K562 (cell line): ENCODE data around the gene IKZF3. TPM values are rescaled to one million over a fixed set of nuclear protein-coding genes. Genes with fewer than 3 reads are reported as not detected.

Experiments used
- ATAC-seq: fragments of 200-7000 bp; cut with Tn5 transposase; 3 replicates; pipeline ENCODE4 v1.9.1; 2020; ENCODE audit warnings: moderate library complexity
- BruUV-seq: library from RNA; stranded (reverse); fragments of 400-500 nt; replicated peaks from 2 replicates; lab custom pipeline; 2021; lab: Mats Ljungman, UMichigan
- CTCF ChIA-PET: fragments of 300-600 bp; formaldehyde crosslinking; extraction: SDS; loops from one replicate; lab custom pipeline; 2021; ENCODE audit warnings: low intra/inter-chr PET ratio; lab: Yijun Ruan, JAX
- POLR2A ChIA-PET: fragments of 300-600, 350-650 bp; sonication (Branson Sonifier 250); formaldehyde crosslinking; extraction: SDS; loops from one replicate; lab custom pipeline; 2021; ENCODE audit warnings: antibody characterized with exemption, inconsistent platforms; lab: Yijun Ruan, JAX
- DNase-seq, 4 experiments: peaks; one replicate each; pipeline versions ENCODE4 v3.0.0 to v3.0.0-alpha.2; 2011 to 2018; ENCODE audit warnings: low spot score in 3 of 4, mixed read lengths in 3 of 4; ENCODE audit errors: extremely low read depth in 1 of 4
- FAIRE-seq: peaks from 2 replicates; lab custom pipeline; 2011; peaks lifted over from hg19 to GRCh38; lab: Jason Lieb, UNC
- H2AFZ ChIP-seq: 2 replicates; pipeline ENCODE4 v1.6.0; 2011; ENCODE audit warnings: low read depth, low read length, control low read depth, inconsistent platforms
- H3K27ac ChIP-seq: fragments of 200-600 bp; 3 replicates; pipeline ENCODE4 v1.8.0; 2011; ENCODE audit warnings: low read depth, mild to moderate bottlenecking, control low read depth, inconsistent platforms, low read length, moderate library complexity, mixed read lengths; ENCODE audit errors: extremely low read depth
- H3K27me3 ChIP-seq, 2 experiments: fragments of 300-600 bp in 1 of 2; 2 replicates in 1 of 2; 3 replicates in 1 of 2; pipeline versions ENCODE4 v1.6.0 to v1.8.0; 2011; ENCODE audit warnings: inconsistent platforms in 2 of 2, low read length in 2 of 2, mild to moderate bottlenecking in 1 of 2, mixed read lengths in 1 of 2, moderate library complexity in 1 of 2; ENCODE audit not compliant: control insufficient read depth in 2 of 2, insufficient read depth in 2 of 2
- H3K36me3 ChIP-seq: fragments of 300-600 bp; 3 replicates; pipeline ENCODE4 v1.8.0; 2011; ENCODE audit warnings: mild to moderate bottlenecking, low read length, inconsistent platforms; ENCODE audit not compliant: control insufficient read depth, insufficient read depth
- H3K4me1 ChIP-seq, 2 experiments: fragments of 200-600 bp in 1 of 2; replicated peaks in 1 of 2; 2 replicates in 1 of 2; 3 replicates in 1 of 2; pipeline versions ENCODE4 v1.5.1 to v1.8.0; 2011; ENCODE audit warnings: inconsistent platforms in 2 of 2, low read length in 2 of 2, mild to moderate bottlenecking in 1 of 2, mixed read lengths in 1 of 2, moderate library complexity in 1 of 2; ENCODE audit not compliant: control insufficient read depth in 2 of 2, insufficient read depth in 2 of 2
- H3K4me2 ChIP-seq: 2 replicates; pipeline ENCODE4 v1.6.1; 2011; ENCODE audit warnings: low read length, control low read depth, inconsistent platforms, mixed read lengths; ENCODE audit not compliant: insufficient read depth
- H3K4me3 ChIP-seq: fragments of 200-600 bp; sonication (generic), shearing (Covaris generic); 2 replicates; pipeline ENCODE4 v1.5.1; 2016; ENCODE audit warnings: control low read depth, inconsistent platforms
- H3K79me2 ChIP-seq: fragments of 200-600 bp; 3 replicates; pipeline ENCODE4 v1.8.0; 2011; ENCODE audit warnings: low read length, inconsistent platforms; ENCODE audit not compliant: control insufficient read depth, insufficient read depth
- H3K9ac ChIP-seq, 2 experiments: 2 replicates each; pipeline versions ENCODE4 v1.6.0 to v1.6.1; 2011; ENCODE audit warnings: low read depth in 2 of 2, low read length in 2 of 2, control low read depth in 1 of 2, inconsistent platforms in 1 of 2, mild to moderate bottlenecking in 1 of 2, mixed read lengths in 1 of 2; ENCODE audit not compliant: insufficient read depth in 1 of 2
- H3K9me1 ChIP-seq: one replicate; pipeline ENCODE4 v1.6.0; 2011; ENCODE audit warnings: inconsistent platforms, mild to moderate bottlenecking, low read length, moderate library complexity; ENCODE audit not compliant: control insufficient read depth, insufficient read depth
- H3K9me3 ChIP-seq: replicated peaks from 2 replicates; pipeline ENCODE4 v1.5.1; 2011; ENCODE audit warnings: low read depth, low read length, inconsistent platforms; ENCODE audit not compliant: control insufficient read depth, insufficient read depth
- H4K20me1 ChIP-seq: replicated peaks from 2 replicates; pipeline ENCODE4 v1.6.1; 2011; ENCODE audit warnings: low read length, inconsistent platforms, mixed read lengths; ENCODE audit not compliant: control insufficient read depth, insufficient read depth
- E2F6 ChIP-seq, 2 experiments: IDR thresholded peaks; 2 replicates each; pipeline ENCODE4 v1.6.1; 2011; ENCODE audit warnings: borderline replicate concordance in 1 of 2, control low read depth in 1 of 2, low read depth in 1 of 2, low read length in 1 of 2, mild to moderate bottlenecking in 1 of 2, mixed read lengths in 1 of 2, moderate library complexity in 1 of 2; ENCODE audit not compliant: insufficient read depth in 1 of 2, insufficient read length in 1 of 2, poor library complexity in 1 of 2, severe bottlenecking in 1 of 2; ENCODE audit errors: extremely low read depth in 1 of 2
- PHF8 ChIP-seq: fragments of 200-600 bp; sonication (generic); IDR thresholded peaks from 2 replicates; pipeline ENCODE4 v1.6.1; 2012; ENCODE audit warnings: mixed run types, mild to moderate bottlenecking, inconsistent platforms, low read length, moderate library complexity, borderline replicate concordance
- RBM14 ChIP-seq: fragments of 200-400 bp; formaldehyde crosslinking; IDR thresholded peaks from 2 replicates; pipeline ENCODE4 v1.6.1; 2018; ENCODE audit warnings: low read depth, mild to moderate bottlenecking, low read length, moderate library complexity, borderline replicate concordance; ENCODE audit not compliant: insufficient read depth
- SNRNP70 ChIP-seq: fragments of 200-400 bp; formaldehyde crosslinking; optimal IDR thresholded peaks from 2 replicates; pipeline ENCODE3; 2017; ENCODE audit warnings: low read depth, low read length
- VEZF1 ChIP-seq: fragments of 200-800 bp; sonication (Bioruptor generic); IDR thresholded peaks from 2 replicates; pipeline ENCODE4 v1.6.1; 2017; ENCODE audit warnings: missing genetic modification characterization, missing compliant biosample characterization
- WGBS: fragments of 100-300 bp; shearing (Covaris generic); methylation state at CpG from one replicate; pipeline ENCODE4 v1.1.6; 2016; ENCODE audit warnings: low coverage, mixed read lengths; ENCODE audit not compliant: insufficient coverage; ENCODE audit errors: missing lambda C conversion rate; 5-methylcytosine and 5-hydroxymethylcytosine counted together
- in situ Hi-C: fragments of 300-500 bp; cut with MboI; formaldehyde crosslinking; loops from 4 replicates; pipeline ENCODE4 v1.15.0; 2018; ENCODE audit warnings: inconsistent platforms, mixed read lengths
- intact Hi-C: fragments of 100-400 bp; cut with micrococcal nuclease; formaldehyde crosslinking; loops from 2 replicates; pipeline ENCODE4 v1.14.2; 2022
- polyA plus RNA-seq, 8 experiments: library from polyadenylated mRNA; depleted of rRNA in 4 of 8; stranded (reverse) in 5 of 8; unstranded in 3 of 8; fragments of >200 nt; fragmentation: Nextera tagmentation in 2 of 8; fragmentation: Illumina TruSeq in 1 of 8; extraction: Ambion mirVana in 2 of 8; extraction: Trizol in 1 of 8; gene quantifications; 2 replicates each; pipeline versions ENCODE4 v1.2.1 to v1.2.3, GENCODE V29; 2011 to 2014; ENCODE audit warnings: inconsistent platforms in 1 of 8, missing spikeins in 1 of 8
- total RNA-seq, 7 experiments: library from RNA; depleted of rRNA in 6 of 7; stranded (reverse); fragments of >200 nt in 6 of 7; fragmentation: Illumina TruSeq in 2 of 7; extraction: Trizol in 2 of 7; gene quantifications; 2 replicates each; pipeline versions ENCODE4 v1.2.1 to v1.2.3, GENCODE V29; 2011 to 2021; ENCODE audit warnings: low replicate concordance in 1 of 7

Gene IKZF3
- total and polyA plus RNA-seq, 9 of the 15 experiments (the other 6 are each of a cell fraction or from before 2014, with no cell fraction given) = 0.06 to 1.6 (median 0.62) TPM

- H3K4me2 ChIP-seq = peak overlapping the region; percentile 69
- intact Hi-C loops (no loop called here), in situ Hi-C loops (no loop called here)
- no peak for FAIRE-seq
- H3K27me3 ChIP-seq = no peaks in the 10 kb centered on the region
- H3K9ac ChIP-seq = peak overlapping the region in 1 of 2 experiments; percentile 80; a peak in 3 of 4 replicates
- TF ChIP-seq VEZF1 (CRISPR knock-in tag) (peak; percentile 4; the same call in 1 of the 2 replicates), PHF8 (peak; percentile 5; the same call in 1 of the 2 replicates), RBM14 (no peak), SNRNP70 (no peak), E2F6 (IDR thresholded peaks at IDR 0.05; ENCODE audit: borderline replicate concordance in 1 of 2, extremely low read depth in 1 of 2, insufficient read depth in 1 of 2, insufficient read length in 1 of 2, low read depth in 1 of 2, low read length in 1 of 2, poor library complexity in 1 of 2, severe bottlenecking in 1 of 2) (peak in 1 of 2 experiments; percentile 73)
- ChIA-PET POLR2A (no interaction called here), CTCF (no interaction called here)
- peak; percentile 62 for ATAC-seq
- H3K27ac ChIP-seq = no peak overlapping the region
- H3K9me3 ChIP-seq = no peaks in the 10 kb centered on the region
- H3K36me3 ChIP-seq = no peaks in the 10 kb centered on the region
- no TSS peak for BruUV-seq
- peak in 3 of 4 experiments; percentile 45 to 58 (median 49) for DNase-seq
- peak overlapping the region; percentile 44 for H3K4me3 ChIP-seq
- peak overlapping the region; percentile 74 for H2AFZ ChIP-seq
- H3K9me1 ChIP-seq = no peaks in the 10 kb centered on the region
- H4K20me1 ChIP-seq = no peaks in the 10 kb centered on the region
- H3K4me1 ChIP-seq = peaks cover 20 to 49% of the 10 kb centered on the region in 2 experiments
- 3% methylated on average over 13 of the region's 13 CpGs for WGBS
- H3K79me2 ChIP-seq = no peaks in the 10 kb centered on the region
These were observed 125.6 kb downstream of the IKZF3 start for GRCh38 chr17:39738568-39738901.
